ENCODE data around the gene DPYD. TPM values are rescaled to one million over a fixed set of nuclear protein-coding genes. Genes with fewer than 3 reads are reported as not detected.
"Not testable (repeated sequence)": the region's sequence is repeated elsewhere in the genome, so short reads cannot be mapped to it uniquely, and the experiment has no call there.

DPYD gene
- total RNA-seq, 1 experiment from 2014 or later, result 7.0 TPM

DNA sequence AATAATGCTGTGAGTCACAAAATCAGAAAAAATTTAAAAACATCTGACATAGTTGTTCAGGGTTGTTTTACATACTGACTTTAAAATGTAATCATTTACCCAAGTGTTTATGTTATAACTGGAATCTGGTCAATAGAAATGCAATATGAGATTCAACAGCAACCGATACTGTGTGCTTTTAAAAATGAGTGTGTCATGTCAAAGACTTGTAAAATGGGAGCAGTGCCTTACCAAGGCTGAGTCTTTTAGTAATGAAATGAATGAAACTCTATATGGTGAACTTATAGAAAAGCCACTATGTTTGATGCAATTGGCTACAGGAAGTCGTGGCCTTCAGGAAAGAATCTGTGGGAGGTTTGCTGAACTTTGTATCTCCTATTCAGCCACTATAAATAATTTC is 570.2 kb downstream of the DPYD start:
- intact Hi-C loops (cut with micrococcal nuclease; ENCODE audit: unreplicated experiment), result no loop called here
- ChIA-PET POLR2A (no interaction called here), CTCF (no interaction called here)
- no peak for DNase-seq
- H3K27me3 ChIP-seq (replicated peaks; ENCODE audit: control insufficient read depth, insufficient read depth, low read length), result no peaks in the 10 kb centered on the region
- no peak overlapping the region for H3K4me3 Mint-ChIP-seq (ENCODE audit: unreplicated experiment)
- no peak overlapping the region for H3K4me3 ChIP-seq (ENCODE audit: low read depth, low read length)
- no peaks in the 10 kb centered on the region for H3K9me3 ChIP-seq
- TF ChIP-seq, protein P1, sequence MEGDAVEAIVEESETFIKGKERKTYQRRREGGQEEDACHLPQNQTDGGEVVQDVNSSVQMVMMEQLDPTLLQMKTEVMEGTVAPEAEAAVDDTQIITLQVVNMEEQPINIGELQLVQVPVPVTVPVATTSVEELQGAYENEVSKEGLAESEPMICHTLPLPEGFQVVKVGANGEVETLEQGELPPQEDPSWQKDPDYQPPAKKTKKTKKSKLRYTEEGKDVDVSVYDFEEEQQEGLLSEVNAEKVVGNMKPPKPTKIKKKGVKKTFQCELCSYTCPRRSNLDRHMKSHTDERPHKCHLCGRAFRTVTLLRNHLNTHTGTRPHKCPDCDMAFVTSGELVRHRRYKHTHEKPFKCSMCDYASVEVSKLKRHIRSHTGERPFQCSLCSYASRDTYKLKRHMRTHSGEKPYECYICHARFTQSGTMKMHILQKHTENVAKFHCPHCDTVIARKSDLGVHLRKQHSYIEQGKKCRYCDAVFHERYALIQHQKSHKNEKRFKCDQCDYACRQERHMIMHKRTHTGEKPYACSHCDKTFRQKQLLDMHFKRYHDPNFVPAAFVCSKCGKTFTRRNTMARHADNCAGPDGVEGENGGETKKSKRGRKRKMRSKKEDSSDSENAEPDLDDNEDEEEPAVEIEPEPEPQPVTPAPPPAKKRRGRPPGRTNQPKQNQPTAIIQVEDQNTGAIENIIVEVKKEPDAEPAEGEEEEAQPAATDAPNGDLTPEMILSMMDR (IDR thresholded peaks at IDR 0.05; ENCODE audit: insufficient read depth in 1 of 2, low read depth in 1 of 2, low read length in 1 of 2, severe bottlenecking in 1 of 2, unreplicated experiment in 1 of 2), result no peak
- H3K4me1 ChIP-seq, result no peaks in the 10 kb centered on the region
- H3K27ac Mint-ChIP-seq (ENCODE audit: unreplicated experiment), result no peak overlapping the region
- H3K9me3 Mint-ChIP-seq (ENCODE audit: unreplicated experiment), result peaks cover 7% of the 10 kb centered on the region
- no TSS peak for BruUV-seq (replicated peaks)
- H3K4me1 Mint-ChIP-seq (ENCODE audit: low read depth, unreplicated experiment), result no peaks in the 10 kb centered on the region
- peaks cover 2% of the 10 kb centered on the region for H3K27me3 Mint-ChIP-seq (ENCODE audit: insufficient read depth, unreplicated experiment)
- no peaks in the 10 kb centered on the region for H3K36me3 ChIP-seq (ENCODE audit: control insufficient read depth, insufficient read depth, low read length)
- H3K36me3 Mint-ChIP-seq (ENCODE audit: insufficient read depth, unreplicated experiment), result no peaks in the 10 kb centered on the region

DNA sequence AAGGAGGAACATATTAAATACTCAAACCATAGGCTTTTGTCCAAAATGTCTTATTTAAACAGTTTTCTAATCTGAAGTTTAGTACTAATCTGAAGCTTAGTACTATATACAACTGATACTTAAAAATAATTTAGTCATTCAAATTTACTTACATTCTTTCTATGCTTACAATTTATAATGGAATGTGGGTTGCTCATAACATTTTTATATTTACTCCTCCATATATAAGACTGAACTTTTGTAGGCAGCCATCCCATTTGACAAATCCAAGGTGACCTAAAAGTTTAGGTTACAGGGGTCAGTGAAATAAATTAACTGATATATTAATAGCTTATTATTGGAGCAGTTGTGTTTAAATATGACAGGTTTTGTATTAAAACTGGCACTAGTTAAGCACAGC is 570.6 kb downstream of the DPYD start:
- BruUV-seq (replicated peaks), result no TSS peak
- ChIA-PET POLR2A (no interaction called here), CTCF (no interaction called here)
- TF ChIP-seq, protein P1 (IDR thresholded peaks at IDR 0.05; ENCODE audit: insufficient read depth in 1 of 2, low read depth in 1 of 2, low read length in 1 of 2, severe bottlenecking in 1 of 2, unreplicated experiment in 1 of 2), result no peak
- Mint-ChIP-seq H3K27ac (ENCODE audit: unreplicated experiment) (no peak overlapping the region), H3K4me3 (ENCODE audit: unreplicated experiment) (no peak overlapping the region), H3K36me3 (ENCODE audit: insufficient read depth, unreplicated experiment) (no peaks in the 10 kb centered on the region), H3K9me3 (ENCODE audit: unreplicated experiment) (peaks cover 2% of the 10 kb centered on the region), H3K4me1 (ENCODE audit: low read depth, unreplicated experiment) (no peaks in the 10 kb centered on the region), H3K27me3 (ENCODE audit: insufficient read depth, unreplicated experiment) (peaks cover 2% of the 10 kb centered on the region)
- Histone ChIP-seq H3K36me3 (ENCODE audit: control insufficient read depth, insufficient read depth, low read length) (no peaks in the 10 kb centered on the region), H3K4me3 (ENCODE audit: low read depth, low read length) (no peak overlapping the region), H3K9me3 (no peaks in the 10 kb centered on the region), H3K27me3 (replicated peaks; ENCODE audit: control insufficient read depth, insufficient read depth, low read length) (no peaks in the 10 kb centered on the region), H3K4me1 (no peaks in the 10 kb centered on the region)
- intact Hi-C loops (cut with micrococcal nuclease; ENCODE audit: unreplicated experiment), result no loop called here
- no peak for DNase-seq

DNA sequence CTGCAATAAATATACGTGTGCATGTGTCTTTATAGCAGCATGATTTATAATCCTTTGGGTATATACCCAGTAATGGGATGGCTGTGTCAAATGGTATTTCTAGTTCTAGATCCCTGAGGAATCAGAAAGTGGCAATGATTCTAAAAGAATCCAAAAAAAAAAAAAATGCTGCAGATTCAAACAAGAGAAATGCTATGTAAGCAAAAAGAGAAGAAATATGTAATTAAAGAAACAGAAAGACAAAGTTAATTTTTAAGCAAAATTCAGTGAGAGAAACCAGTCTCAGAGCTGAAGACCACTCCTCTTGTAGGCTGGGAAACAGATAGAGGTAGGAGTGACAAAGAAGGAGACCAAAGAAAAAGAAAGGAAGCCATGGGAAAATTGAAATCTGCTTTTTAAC is 571.0 kb downstream of the DPYD start:
- H3K4me3 Mint-ChIP-seq (ENCODE audit: unreplicated experiment); H3K4me1 ChIP-seq; H3K9me3 ChIP-seq; CTCF ChIA-PET; DNase-seq; H3K9me3 Mint-ChIP-seq (ENCODE audit: unreplicated experiment); H3K36me3 Mint-ChIP-seq (ENCODE audit: insufficient read depth, unreplicated experiment); intact Hi-C loops (cut with micrococcal nuclease; ENCODE audit: unreplicated experiment); H3K27me3 Mint-ChIP-seq (ENCODE audit: insufficient read depth, unreplicated experiment); H3K27me3 ChIP-seq (replicated peaks; ENCODE audit: control insufficient read depth, insufficient read depth, low read length); H3K36me3 ChIP-seq (ENCODE audit: control insufficient read depth, insufficient read depth, low read length); H3K4me1 Mint-ChIP-seq (ENCODE audit: low read depth, unreplicated experiment); POLR2A ChIA-PET; H3K27ac Mint-ChIP-seq (ENCODE audit: unreplicated experiment); BruUV-seq (replicated peaks); H3K4me3 ChIP-seq (ENCODE audit: low read depth, low read length): not testable (repeated sequence)

DNA sequence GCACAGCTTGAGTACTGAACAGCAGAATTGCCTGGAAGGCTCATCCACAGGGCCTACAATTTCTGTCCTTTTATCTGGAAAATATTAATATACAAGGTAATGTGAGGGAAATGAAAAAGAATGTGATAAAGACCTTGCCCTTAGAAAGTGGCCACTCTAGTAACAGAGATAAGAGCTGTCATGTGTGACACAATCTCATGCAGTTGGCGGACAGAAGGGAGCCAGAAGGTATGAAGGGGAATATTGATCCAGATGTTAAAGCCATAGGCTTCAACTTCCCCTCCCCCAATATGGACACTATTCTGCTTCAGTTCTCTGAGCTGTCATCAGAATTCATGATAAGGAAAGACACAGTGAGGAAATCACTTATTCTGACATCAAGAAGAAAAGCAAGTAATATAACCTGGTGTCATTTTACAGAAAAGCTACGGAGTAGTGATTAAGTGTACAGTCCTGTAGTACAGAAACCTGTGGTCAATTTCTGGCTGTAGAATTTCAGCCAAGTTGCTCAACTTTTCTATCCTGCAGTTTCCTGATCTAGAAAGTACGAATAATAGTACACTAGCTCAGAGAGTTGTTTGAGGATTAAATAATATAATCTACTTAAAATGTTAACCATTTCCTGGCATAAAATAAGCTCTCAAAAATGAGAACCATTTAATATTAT is 572.1 kb downstream of the DPYD start:
- Histone ChIP-seq H3K4me3 (ENCODE audit: low read depth, low read length) (no peak overlapping the region), H3K4me1 (no peaks in the 10 kb centered on the region), H3K36me3 (ENCODE audit: control insufficient read depth, insufficient read depth, low read length) (no peaks in the 10 kb centered on the region), H3K9me3 (no peaks in the 10 kb centered on the region), H3K27me3 (replicated peaks; ENCODE audit: control insufficient read depth, insufficient read depth, low read length) (no peaks in the 10 kb centered on the region)
- peaks cover 2% of the 10 kb centered on the region for H3K27me3 Mint-ChIP-seq (ENCODE audit: insufficient read depth, unreplicated experiment)
- TF ChIP-seq, protein P1 (IDR thresholded peaks at IDR 0.05; ENCODE audit: insufficient read depth in 1 of 2, low read depth in 1 of 2, low read length in 1 of 2, severe bottlenecking in 1 of 2, unreplicated experiment in 1 of 2), result no peak
- no TSS peak for BruUV-seq (replicated peaks)
- intact Hi-C loops (cut with micrococcal nuclease; ENCODE audit: unreplicated experiment), result no loop called here
- no peaks in the 10 kb centered on the region for H3K36me3 Mint-ChIP-seq (ENCODE audit: insufficient read depth, unreplicated experiment)
- no peak overlapping the region for H3K4me3 Mint-ChIP-seq (ENCODE audit: unreplicated experiment)
- ChIA-PET CTCF (no interaction called here), POLR2A (no interaction called here)
- DNase-seq, result no peak
- no peaks in the 10 kb centered on the region for H3K9me3 Mint-ChIP-seq (ENCODE audit: unreplicated experiment)
- H3K27ac Mint-ChIP-seq (ENCODE audit: unreplicated experiment), result no peak overlapping the region
- H3K4me1 Mint-ChIP-seq (ENCODE audit: low read depth, unreplicated experiment), result no peaks in the 10 kb centered on the region
